Measurements from ENCODE around the gene PIAS4.

PIAS4 gene

DNA sequence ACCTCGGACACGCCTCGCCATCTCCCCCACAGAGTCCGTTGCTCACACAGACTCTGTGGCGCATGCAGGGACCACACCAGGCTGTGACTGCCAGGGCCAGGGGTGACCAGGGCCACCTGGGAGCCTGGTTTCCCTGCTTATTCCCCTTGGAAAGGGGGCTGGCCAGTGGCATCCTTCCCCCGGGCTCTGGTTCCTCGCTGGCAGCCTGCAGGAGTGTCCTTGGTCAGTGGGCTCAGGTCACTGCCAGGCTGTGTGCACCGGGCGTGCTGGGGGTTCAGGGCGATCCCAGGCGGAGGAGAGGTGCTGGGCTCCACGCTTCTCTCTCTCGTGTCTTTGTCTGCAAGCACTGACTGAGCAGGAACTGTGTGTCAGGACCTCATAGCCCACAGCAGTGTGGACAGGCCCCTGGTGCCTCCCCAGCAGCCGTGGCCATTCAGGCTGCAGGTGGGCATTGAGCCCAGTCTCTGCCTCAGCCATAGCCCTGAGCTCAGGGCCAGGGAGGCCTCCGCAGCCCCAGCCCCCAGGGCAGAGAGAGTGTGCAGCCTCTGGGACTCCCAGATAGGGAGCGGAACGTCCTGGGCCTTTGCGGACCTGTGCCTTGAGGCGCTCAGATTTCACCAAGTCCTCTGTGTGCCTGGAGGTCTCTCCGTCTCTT, 6.5 kb downstream of the PIAS4 start:
- no peak overlapping the region for H3K4me3 ChIP-seq (ENCODE audit: low read depth in 1 of 5, low read length in 5 of 5)
- H3K9me3 ChIP-seq (ENCODE audit: control insufficient read depth in 5 of 5, low read length in 5 of 5) = no peaks in the 10 kb centered on the region
- H3K36me3 ChIP-seq (ENCODE audit: control insufficient read depth in 5 of 5, insufficient read depth in 5 of 5, low read length in 5 of 5) = peaks cover 0 to 57% (median 37%) of the 10 kb centered on the region in 5 donors
- H3K27ac ChIP-seq (ENCODE audit: low read depth, low read length) = no peak overlapping the region
- H3K4me1 ChIP-seq (ENCODE audit: control insufficient read depth in 5 of 5, insufficient read depth in 5 of 5, low read length in 5 of 5) = peaks cover 3 to 54% (median 50%) of the 10 kb centered on the region in 5 donors
- no peak overlapping the region for H3K9ac ChIP-seq (ENCODE audit: low read length in 5 of 5)
- H3K27me3 ChIP-seq (ENCODE audit: control insufficient read depth in 5 of 5, insufficient read depth in 4 of 5, low read length in 5 of 5) = no peaks in the 10 kb centered on the region

DNA sequence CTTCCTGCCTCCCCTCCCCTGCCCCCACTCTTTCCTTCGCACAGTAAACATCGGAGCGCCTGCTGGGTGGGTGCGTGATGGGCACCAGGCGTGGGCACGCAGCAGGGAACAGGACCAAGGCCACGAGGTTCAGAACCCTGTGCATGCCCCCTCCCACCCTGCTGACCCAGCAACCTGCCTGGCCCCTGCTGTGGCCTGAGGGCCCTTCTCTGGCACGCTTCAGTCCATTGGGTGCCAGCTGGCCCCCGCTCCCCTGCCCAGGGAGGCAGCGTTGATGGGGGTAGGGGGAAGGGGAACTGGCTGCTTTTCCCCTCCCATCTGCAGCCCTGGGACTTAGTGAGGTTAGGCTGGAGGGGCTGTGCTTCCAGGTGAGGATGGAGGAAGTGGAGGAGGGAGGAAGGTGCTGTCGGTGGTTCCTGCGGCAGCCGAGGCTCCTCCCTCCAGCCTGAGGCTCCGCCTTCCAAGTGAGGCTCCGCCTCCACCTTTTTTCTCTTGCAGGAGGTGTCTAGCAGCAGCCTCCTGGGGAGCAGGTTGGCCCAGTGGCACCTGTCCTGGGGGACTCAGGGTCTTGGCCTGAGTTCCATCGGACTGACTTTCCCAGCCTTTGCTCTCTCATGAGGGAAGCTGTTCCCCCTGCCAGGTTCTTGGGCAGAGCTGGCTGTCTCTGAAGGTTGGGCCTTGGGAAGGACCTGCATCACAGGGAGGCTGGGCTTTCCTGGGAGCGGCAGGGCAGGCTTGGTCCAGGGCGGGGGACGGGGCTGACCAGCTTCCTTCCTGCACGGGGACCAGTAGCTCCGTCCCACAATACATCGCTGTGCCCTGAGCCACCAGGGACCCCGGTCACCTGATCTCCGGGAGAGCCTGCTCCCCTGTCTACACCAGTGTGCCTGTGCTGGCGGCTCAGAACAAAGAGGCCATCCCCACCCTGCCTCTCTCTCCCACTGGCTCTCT, 7.3 kb downstream of the PIAS4 start:
- H3K9me3 ChIP-seq (ENCODE audit: control insufficient read depth in 5 of 5, low read length in 5 of 5) = no peaks in the 10 kb centered on the region
- peaks cover 3 to 49% (median 46%) of the 10 kb centered on the region in 5 donors for H3K4me1 ChIP-seq (ENCODE audit: control insufficient read depth in 5 of 5, insufficient read depth in 5 of 5, low read length in 5 of 5)
- peak overlapping the region in 1 of 5 donors; percentile 64 for H3K9ac ChIP-seq (ENCODE audit: low read length in 5 of 5)
- H3K27ac ChIP-seq (ENCODE audit: low read depth, low read length) = peak overlapping the region; percentile 29
- peak overlapping the region in 2 of 5 donors; percentile 44 to 50 for H3K4me3 ChIP-seq (ENCODE audit: low read depth in 1 of 5, low read length in 5 of 5)
- no peaks in the 10 kb centered on the region for H3K27me3 ChIP-seq (ENCODE audit: control insufficient read depth in 5 of 5, insufficient read depth in 4 of 5, low read length in 5 of 5)
- peaks cover 0 to 63% (median 37%) of the 10 kb centered on the region in 5 donors for H3K36me3 ChIP-seq (ENCODE audit: control insufficient read depth in 5 of 5, insufficient read depth in 5 of 5, low read length in 5 of 5)

DNA sequence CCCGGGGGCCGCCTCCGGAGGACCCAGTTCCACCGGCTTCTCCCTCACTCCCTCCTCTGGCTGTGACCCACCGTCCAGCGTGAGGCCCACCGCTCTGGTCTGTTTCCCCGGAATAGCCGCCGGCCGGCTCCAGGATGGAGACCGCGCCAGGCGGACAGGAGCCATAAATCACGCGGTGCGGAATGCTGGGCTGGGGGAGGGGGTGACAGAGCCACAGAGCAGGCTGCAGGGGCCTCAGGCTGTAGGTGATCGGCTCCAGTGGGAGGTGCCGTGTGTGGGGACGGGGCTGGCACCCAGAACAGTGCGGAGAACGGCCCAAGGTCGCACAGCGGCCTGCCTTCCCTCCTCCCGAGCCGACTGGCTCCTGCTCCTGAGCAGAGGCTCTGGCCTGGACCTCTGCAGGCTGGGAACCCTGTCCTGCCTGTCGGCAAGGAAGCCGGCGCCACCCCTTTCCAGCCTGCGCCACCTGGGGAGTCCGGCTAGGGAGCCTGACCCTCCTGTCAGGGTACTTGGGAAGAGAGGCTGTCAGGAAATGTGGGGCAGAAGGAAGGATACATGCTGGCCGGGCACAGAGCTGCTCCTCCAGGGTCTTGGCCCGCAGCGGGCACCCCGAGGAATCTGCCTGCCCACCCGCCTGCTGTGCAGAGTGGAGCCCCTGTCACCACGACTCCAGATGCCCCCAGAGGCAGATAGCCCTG, 8.3 kb downstream of the PIAS4 start:
- no peak overlapping the region for H3K27ac ChIP-seq (ENCODE audit: low read depth, low read length)
- H3K9me3 ChIP-seq (ENCODE audit: control insufficient read depth in 5 of 5, low read length in 5 of 5) = no peaks in the 10 kb centered on the region
- H3K4me1 ChIP-seq (ENCODE audit: control insufficient read depth in 5 of 5, insufficient read depth in 5 of 5, low read length in 5 of 5) = peaks cover 1 to 42% (median 36%) of the 10 kb centered on the region in 5 donors
- H3K27me3 ChIP-seq (ENCODE audit: control insufficient read depth in 5 of 5, insufficient read depth in 4 of 5, low read length in 5 of 5) = no peaks in the 10 kb centered on the region
- peak overlapping the region in 2 of 5 donors; percentile 44 to 50 for H3K4me3 ChIP-seq (ENCODE audit: low read depth in 1 of 5, low read length in 5 of 5)
- peak overlapping the region in 2 of 5 donors; percentile 49 to 64 for H3K9ac ChIP-seq (ENCODE audit: low read length in 5 of 5)
- H3K36me3 ChIP-seq (ENCODE audit: control insufficient read depth in 5 of 5, insufficient read depth in 5 of 5, low read length in 5 of 5) = peaks cover 0 to 61% (median 34%) of the 10 kb centered on the region in 5 donors

DNA sequence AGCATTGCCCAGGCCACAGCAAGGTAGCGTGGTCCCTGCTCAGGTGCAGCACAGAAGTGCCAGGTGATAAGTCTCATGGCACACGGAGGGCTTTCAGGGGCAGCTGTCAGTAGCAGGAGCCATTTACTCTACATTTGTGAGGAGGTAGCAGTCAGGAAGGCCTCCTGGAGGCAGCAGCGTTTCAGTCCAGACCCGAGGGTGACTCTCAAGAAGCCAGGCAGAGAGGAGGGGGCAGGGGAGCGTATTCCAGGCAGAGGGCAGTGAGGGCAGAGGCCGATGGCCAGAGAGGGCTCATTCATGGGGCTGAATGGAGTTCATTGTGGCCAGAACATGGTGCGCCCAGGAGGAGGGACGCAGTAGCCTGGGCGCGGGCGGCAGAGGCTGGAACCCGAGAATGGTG, 8.9 kb downstream of the PIAS4 start:
- no peak overlapping the region for H3K4me3 ChIP-seq (ENCODE audit: low read depth in 1 of 5, low read length in 5 of 5)
- H3K9me3 ChIP-seq (ENCODE audit: control insufficient read depth in 5 of 5, low read length in 5 of 5) = no peaks in the 10 kb centered on the region
- peaks cover 0 to 55% (median 31%) of the 10 kb centered on the region in 5 donors for H3K36me3 ChIP-seq (ENCODE audit: control insufficient read depth in 5 of 5, insufficient read depth in 5 of 5, low read length in 5 of 5)
- H3K27ac ChIP-seq (ENCODE audit: low read depth, low read length) = no peak overlapping the region
- H3K27me3 ChIP-seq (ENCODE audit: control insufficient read depth in 5 of 5, insufficient read depth in 4 of 5, low read length in 5 of 5) = no peaks in the 10 kb centered on the region
- H3K9ac ChIP-seq (ENCODE audit: low read length in 5 of 5) = no peak overlapping the region
- H3K4me1 ChIP-seq (ENCODE audit: control insufficient read depth in 5 of 5, insufficient read depth in 5 of 5, low read length in 5 of 5) = peaks cover 0 to 36% (median 29%) of the 10 kb centered on the region in 5 donors

DNA sequence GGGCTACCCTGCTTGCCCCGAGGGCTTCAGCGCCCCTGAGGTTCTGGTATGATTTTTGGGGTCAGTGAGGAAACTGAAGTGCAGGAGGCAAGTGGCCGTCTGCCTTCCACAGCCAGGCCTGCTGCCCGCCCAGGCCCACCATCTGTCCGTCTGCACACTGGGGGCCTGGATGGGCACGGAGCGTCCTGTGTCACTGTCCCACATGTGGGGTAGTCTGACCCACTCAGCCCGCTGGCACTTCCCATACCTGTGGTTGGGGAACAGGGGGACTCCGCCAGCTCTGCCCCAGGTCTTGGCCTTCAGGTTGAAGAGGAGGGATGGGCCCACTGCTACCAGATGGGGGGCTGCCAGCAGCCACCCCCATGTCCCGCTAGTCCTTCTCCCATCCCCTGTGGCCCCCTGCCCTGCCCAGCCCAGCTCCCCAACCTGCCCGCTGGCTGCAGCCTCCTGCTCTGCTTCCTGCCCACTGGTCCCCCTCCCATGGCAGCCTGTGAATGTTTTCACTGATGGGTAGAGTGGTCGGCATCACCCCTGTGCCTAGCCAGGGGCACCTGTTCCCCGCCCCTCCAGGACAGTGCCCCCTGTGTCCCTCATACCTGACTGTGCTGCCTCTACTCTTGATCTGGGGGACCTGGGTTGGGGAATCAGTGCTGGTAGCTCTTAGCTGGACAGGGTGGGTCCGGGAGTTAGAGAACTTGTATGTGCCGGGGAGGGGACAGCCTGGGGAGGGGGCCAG, 9.5 kb downstream of the PIAS4 start:
- Histone ChIP-seq H3K36me3 (ENCODE audit: control insufficient read depth in 5 of 5, insufficient read depth in 5 of 5, low read length in 5 of 5) (peaks cover 0 to 55% (median 31%) of the 10 kb centered on the region in 5 donors), H3K9me3 (ENCODE audit: control insufficient read depth in 5 of 5, low read length in 5 of 5) (peaks cover 0 to 3% (median 0%) of the 10 kb centered on the region in 5 donors), H3K27me3 (ENCODE audit: control insufficient read depth in 5 of 5, insufficient read depth in 4 of 5, low read length in 5 of 5) (no peaks in the 10 kb centered on the region), H3K27ac (ENCODE audit: low read depth, low read length) (no peak overlapping the region), H3K4me3 (ENCODE audit: low read depth in 1 of 5, low read length in 5 of 5) (no peak overlapping the region), H3K4me1 (ENCODE audit: control insufficient read depth in 5 of 5, insufficient read depth in 5 of 5, low read length in 5 of 5) (peaks cover 0 to 36% (median 29%) of the 10 kb centered on the region in 5 donors), H3K9ac (ENCODE audit: low read length in 5 of 5) (no peak overlapping the region)

DNA sequence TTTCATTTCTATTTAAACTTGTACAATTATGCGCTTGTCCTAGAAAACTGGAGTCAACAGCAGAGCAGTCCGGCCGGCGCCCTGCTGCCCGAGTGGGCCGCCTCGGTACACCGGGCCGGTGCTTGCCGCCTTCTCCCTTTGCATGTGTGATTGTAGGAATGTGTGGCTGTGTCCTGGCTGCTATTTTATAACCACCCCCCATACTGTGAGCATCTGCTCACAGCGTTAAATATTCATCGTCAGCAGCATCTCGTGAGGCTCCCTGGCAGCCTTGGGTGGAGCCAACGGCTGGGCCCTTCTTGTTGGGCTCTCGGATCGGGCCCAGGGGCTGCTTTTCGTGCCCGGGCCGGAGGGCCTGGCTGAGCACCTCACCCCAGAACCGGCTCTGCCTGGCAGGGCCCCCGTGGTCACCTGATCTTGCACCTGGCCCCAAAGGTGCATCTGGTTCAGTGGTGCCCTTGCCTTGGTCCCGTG, 10.6 kb downstream of the PIAS4 start:
- Histone ChIP-seq H3K9me3 (ENCODE audit: control insufficient read depth in 5 of 5, low read length in 5 of 5) (peaks cover 0 to 4% (median 0%) of the 10 kb centered on the region in 5 donors), H3K4me1 (ENCODE audit: control insufficient read depth in 5 of 5, insufficient read depth in 5 of 5, low read length in 5 of 5) (peaks cover 0 to 36% (median 30%) of the 10 kb centered on the region in 5 donors), H3K27me3 (ENCODE audit: control insufficient read depth in 5 of 5, insufficient read depth in 4 of 5, low read length in 5 of 5) (no peaks in the 10 kb centered on the region), H3K36me3 (ENCODE audit: control insufficient read depth in 5 of 5, insufficient read depth in 5 of 5, low read length in 5 of 5) (peaks cover 0 to 49% (median 24%) of the 10 kb centered on the region in 5 donors), H3K4me3 (ENCODE audit: low read depth in 1 of 5, low read length in 5 of 5) (no peak overlapping the region), H3K9ac (ENCODE audit: low read length in 5 of 5) (no peak overlapping the region), H3K27ac (ENCODE audit: low read depth, low read length) (no peak overlapping the region)

DNA sequence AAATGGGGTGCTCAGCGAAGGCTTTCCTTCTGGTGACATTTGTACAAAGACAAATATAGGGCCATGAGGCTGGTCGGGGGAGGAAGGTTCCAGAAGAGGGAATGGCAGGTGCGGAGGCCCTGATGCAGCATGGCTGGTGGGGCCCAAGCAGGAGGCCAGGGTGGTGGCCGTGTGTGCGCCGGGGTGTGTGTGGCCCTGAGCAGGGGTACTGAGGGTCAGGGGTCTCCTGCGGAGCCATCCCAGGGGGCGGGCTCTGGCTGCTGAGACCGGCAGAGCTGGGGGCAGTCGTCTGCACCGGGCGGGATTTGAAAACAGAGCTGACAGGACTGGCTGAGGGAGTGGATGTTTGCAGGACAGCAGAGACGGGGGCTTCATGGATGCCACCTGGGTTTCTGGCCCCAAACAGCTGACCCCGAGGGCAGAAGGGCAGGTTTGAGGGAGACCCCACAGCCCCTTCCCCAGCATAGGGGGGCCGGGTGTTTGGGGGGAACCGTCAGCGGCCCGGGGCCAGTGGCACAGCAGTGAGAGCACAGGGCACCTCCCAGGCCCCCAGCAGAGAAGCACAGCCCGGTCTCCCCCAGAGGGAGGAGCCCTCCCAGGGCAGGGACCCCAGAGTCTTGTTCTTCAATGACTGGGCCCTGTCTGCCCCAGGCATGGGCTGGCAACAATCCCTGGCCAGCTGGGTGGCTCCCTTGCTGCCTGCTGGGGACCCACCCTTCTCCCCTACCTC, 11.4 kb downstream of the PIAS4 start:
- Histone ChIP-seq H3K9me3 (ENCODE audit: control insufficient read depth in 5 of 5, low read length in 5 of 5) (peaks cover 0 to 4% (median 0%) of the 10 kb centered on the region in 5 donors), H3K36me3 (ENCODE audit: control insufficient read depth in 5 of 5, insufficient read depth in 5 of 5, low read length in 5 of 5) (peaks cover 0 to 46% (median 17%) of the 10 kb centered on the region in 5 donors), H3K4me1 (ENCODE audit: control insufficient read depth in 5 of 5, insufficient read depth in 5 of 5, low read length in 5 of 5) (peaks cover 2 to 44% (median 32%) of the 10 kb centered on the region in 5 donors), H3K9ac (ENCODE audit: low read length in 5 of 5) (no peak overlapping the region), H3K27ac (ENCODE audit: low read depth, low read length) (no peak overlapping the region), H3K4me3 (ENCODE audit: low read depth in 1 of 5, low read length in 5 of 5) (no peak overlapping the region), H3K27me3 (ENCODE audit: control insufficient read depth in 5 of 5, insufficient read depth in 4 of 5, low read length in 5 of 5) (no peaks in the 10 kb centered on the region)

DNA sequence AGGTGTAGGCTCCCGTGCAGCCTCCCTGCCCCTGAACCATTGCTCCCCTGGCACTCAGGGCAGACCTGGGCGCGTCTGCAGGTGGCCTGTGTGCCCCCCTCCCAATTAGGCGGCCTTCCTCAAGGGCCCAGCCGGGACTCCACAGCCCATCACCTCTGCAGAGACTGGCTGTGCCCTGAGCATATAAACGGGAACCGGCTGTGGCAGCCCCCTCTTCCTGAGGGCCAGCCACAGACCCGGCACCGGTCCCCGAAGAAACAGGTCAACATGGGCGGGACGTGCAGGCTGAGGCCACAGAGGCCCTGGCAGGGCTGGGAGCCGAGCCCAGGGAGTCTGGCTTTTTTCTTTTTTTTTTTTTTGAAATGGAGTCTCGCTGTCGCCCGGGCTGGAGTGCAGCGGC, 12.0 kb downstream of the PIAS4 start:
- H3K27ac ChIP-seq (ENCODE audit: low read depth, low read length) = no peak overlapping the region
- H3K36me3 ChIP-seq (ENCODE audit: control insufficient read depth in 5 of 5, insufficient read depth in 5 of 5, low read length in 5 of 5) = peaks cover 0 to 46% (median 18%) of the 10 kb centered on the region in 5 donors
- H3K9ac ChIP-seq (ENCODE audit: low read length in 5 of 5) = no peak overlapping the region
- H3K4me3 ChIP-seq (ENCODE audit: low read depth in 1 of 5, low read length in 5 of 5) = no peak overlapping the region
- no peaks in the 10 kb centered on the region for H3K27me3 ChIP-seq (ENCODE audit: control insufficient read depth in 5 of 5, insufficient read depth in 4 of 5, low read length in 5 of 5)
- H3K4me1 ChIP-seq (ENCODE audit: control insufficient read depth in 5 of 5, insufficient read depth in 5 of 5, low read length in 5 of 5) = peaks cover 2 to 45% (median 32%) of the 10 kb centered on the region in 5 donors
- peaks cover 0 to 4% (median 0%) of the 10 kb centered on the region in 5 donors for H3K9me3 ChIP-seq (ENCODE audit: control insufficient read depth in 5 of 5, low read length in 5 of 5)
